OCI-LY1 (cell line): ENCODE measurements around the gene TPST1.

ENCODE experiments used
- EZH2 ChIP-seq: fragments of 200-600 bp; sonication (generic), shearing (Covaris generic); IDR thresholded peaks from 2 replicates; pipeline ENCODE4 v1.8.0; 2017; ENCODE audit warnings: borderline replicate concordance, mixed run types, mild to moderate bottlenecking, antibody characterized with exemption, low read length, moderate library complexity, mixed read lengths
- TF ChIP-seq, protein P1 (sequence below): fragments of 200-600 bp; sonication (generic), shearing (Covaris generic); IDR thresholded peaks from 2 replicates; pipeline ENCODE4 v1.5.1; 2017; ENCODE audit warnings: mild to moderate bottlenecking, antibody characterized with exemption, low read length, moderate library complexity, mixed read lengths

GRCh38 chr7:66353547-66353946 is 148.4 kb downstream of the TPST1 start:
- TF ChIP-seq, protein P1, sequence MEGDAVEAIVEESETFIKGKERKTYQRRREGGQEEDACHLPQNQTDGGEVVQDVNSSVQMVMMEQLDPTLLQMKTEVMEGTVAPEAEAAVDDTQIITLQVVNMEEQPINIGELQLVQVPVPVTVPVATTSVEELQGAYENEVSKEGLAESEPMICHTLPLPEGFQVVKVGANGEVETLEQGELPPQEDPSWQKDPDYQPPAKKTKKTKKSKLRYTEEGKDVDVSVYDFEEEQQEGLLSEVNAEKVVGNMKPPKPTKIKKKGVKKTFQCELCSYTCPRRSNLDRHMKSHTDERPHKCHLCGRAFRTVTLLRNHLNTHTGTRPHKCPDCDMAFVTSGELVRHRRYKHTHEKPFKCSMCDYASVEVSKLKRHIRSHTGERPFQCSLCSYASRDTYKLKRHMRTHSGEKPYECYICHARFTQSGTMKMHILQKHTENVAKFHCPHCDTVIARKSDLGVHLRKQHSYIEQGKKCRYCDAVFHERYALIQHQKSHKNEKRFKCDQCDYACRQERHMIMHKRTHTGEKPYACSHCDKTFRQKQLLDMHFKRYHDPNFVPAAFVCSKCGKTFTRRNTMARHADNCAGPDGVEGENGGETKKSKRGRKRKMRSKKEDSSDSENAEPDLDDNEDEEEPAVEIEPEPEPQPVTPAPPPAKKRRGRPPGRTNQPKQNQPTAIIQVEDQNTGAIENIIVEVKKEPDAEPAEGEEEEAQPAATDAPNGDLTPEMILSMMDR: no peak
- TF ChIP-seq EZH2: no peak
